Activated CD4-positive, alpha-beta T cell treated with anti-CD3 and anti-CD28 coated beads for 36 hours (primary cell): ENCODE data around the gene RPL7A. TPM values are rescaled to one million over a fixed set of nuclear protein-coding genes. Genes with fewer than 3 reads are reported as not detected.
"Not testable (repeated sequence)": the region's sequence is repeated elsewhere in the genome, so short reads cannot be mapped to it uniquely, and the experiment has no call there.

Experiments used
- ATAC-seq: fragments of 200-7000 bp; cut with Tn5 transposase; one replicate; pipeline ENCODE4 v1.10.0; 2021; ENCODE audit warnings: mild to moderate bottlenecking, moderate library complexity
- CTCF ChIA-PET: fragments of 350-600 bp; sonication (Branson Sonifier 250); formaldehyde crosslinking; loops from one replicate; lab custom pipeline; 2021; ENCODE audit warnings: antibody characterized with exemption; lab: Charles Lee
- POLR2A ChIA-PET: fragments of 350-600 bp; sonication (Branson Sonifier 250); formaldehyde crosslinking; loops from one replicate; lab custom pipeline; 2021; ENCODE audit warnings: antibody characterized with exemption, inconsistent platforms; lab: Charles Lee
- DNase-seq: peaks from one replicate; pipeline ENCODE4 v3.0.0-alpha.2; 2020
- H3K27ac Mint-ChIP-seq: one replicate; pipeline ENCODE4 v1.8.0; 2021; ENCODE audit warnings: mixed read lengths
- H3K27me3 Mint-ChIP-seq: one replicate; pipeline ENCODE4 v1.8.0; 2021; ENCODE audit warnings: mixed read lengths
- H3K36me3 Mint-ChIP-seq: one replicate; pipeline ENCODE4 v1.8.0; 2021; ENCODE audit warnings: low read depth, mixed read lengths
- H3K4me1 Mint-ChIP-seq: one replicate; pipeline ENCODE4 v1.8.0; 2021; ENCODE audit warnings: mixed read lengths
- H3K4me3 Mint-ChIP-seq: one replicate; pipeline ENCODE4 v1.8.0; 2021; ENCODE audit warnings: mild to moderate bottlenecking, moderate library complexity, mixed read lengths
- H3K9me3 Mint-ChIP-seq: one replicate; pipeline ENCODE4 v1.8.0; 2021; ENCODE audit warnings: low read depth, mixed read lengths
- intact Hi-C, 2 experiments: fragments of 100-400 bp; cut with DNase I in 1 of 2; cut with micrococcal nuclease in 1 of 2; formaldehyde crosslinking; loops; one replicate each; pipeline versions ENCODE4 v1.14.2 to v1.15.1; 2022 to 2024; cut with DNase I, micrococcal nuclease
- total RNA-seq, 2 experiments: library from RNA; stranded (reverse); gene quantifications; one replicate each; pipeline ENCODE4 v1.2.3, GENCODE V29; 2021

RPL7A gene
- total RNA-seq, 2 experiments from 2014 or later: 3,179 to 3,246 TPM

DNA sequence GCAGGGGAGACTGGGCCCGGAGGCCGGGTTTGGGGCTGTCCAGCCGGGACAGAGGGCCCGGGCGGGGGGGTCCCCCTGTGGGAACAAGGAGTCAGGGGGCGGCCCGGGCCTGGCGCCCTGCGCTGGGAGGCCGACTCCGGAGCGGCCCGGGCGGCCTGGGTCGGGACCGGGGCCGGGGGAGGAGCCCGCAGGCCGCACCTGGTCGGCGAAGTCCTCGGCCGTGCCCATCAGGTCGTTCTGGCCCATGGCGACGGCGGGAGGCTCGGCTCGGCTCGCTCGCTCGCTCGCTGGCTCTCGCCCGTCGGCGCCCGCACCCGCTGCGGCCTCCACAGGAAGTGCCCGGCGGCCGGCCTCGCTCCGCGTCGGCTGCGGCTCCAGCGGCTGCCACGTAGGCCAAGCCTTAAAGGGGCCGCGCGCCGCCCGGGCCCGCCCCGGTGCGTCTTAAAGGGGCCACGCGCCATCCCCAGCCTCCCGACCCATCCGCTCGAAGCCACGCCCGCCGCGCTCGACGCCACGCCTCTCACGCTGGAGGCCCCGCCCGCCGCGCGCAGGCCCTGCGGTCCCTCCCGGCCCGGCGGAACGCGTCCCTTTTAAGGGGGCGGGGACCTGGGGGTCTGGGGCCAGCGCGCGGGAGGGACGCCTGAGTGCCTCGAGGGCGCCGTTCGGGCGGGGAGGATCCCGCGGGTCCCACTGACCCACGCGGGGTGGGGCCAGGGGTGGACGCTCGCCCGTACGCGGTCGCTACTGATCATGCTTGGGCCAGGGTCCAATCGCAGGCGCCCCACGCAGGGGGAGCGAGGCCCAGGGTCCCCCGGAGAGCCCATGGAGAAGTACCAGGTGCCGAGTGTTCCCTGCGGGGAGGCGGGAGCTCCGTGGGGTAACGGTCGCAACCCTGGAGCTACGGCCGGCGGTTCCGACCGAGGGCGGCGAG, 28.0 kb downstream of the RPL7A start, which contains the start of the genes STKLD1 and SURF4:
STKLD1 (plus strand) TSS at position 643 of the 931 bp plus-strand sequence; CDS start at position 751, 108 bp downstream.
SURF4 (minus strand) TSS at position 337 of the 931 bp plus-strand sequence; CDS start at position 246, 91 bp downstream.
- H3K9me3 Mint-ChIP-seq: no peaks in the 10 kb centered on the region
- peak; percentile 70 for ATAC-seq
- H3K36me3 Mint-ChIP-seq: peaks cover 36% of the 10 kb centered on the region
- H3K27ac Mint-ChIP-seq: peak within 1 kb of the TSS; percentile 99
- peak; percentile 97 for DNase-seq
- H3K4me3 Mint-ChIP-seq: peak within 1 kb of the TSS; percentile 100
- CTCF ChIA-PET: interaction anchor here (1.1 to 2.3 kb wide), 5 partner anchors 27 to 46 kb away, joined by 4 to 10 read pairs (median 5); partner anchors contain the start of gene REXO4
- POLR2A ChIA-PET: interaction anchor here (0.8 to 9.9 kb wide), 3 partner anchors 24 to 39 kb away, joined by 3 to 287 read pairs (median 3); partner anchors contain the start of genes MED22, RPL7A, SURF1 and SURF2
- intact Hi-C loops: loop anchor here (1.0 to 10.0 kb wide), 16 partner anchors 20 to 1021 kb away; partner anchors contain the start of genes REXO4 (in 2 of the 2), AK8 (in 1 of the 2), BRD3 (in 1 of the 2) and BRD3OS (in 1 of the 2)
- no peaks in the 10 kb centered on the region for H3K27me3 Mint-ChIP-seq
- H3K4me1 Mint-ChIP-seq: peaks cover 35% of the 10 kb centered on the region

DNA sequence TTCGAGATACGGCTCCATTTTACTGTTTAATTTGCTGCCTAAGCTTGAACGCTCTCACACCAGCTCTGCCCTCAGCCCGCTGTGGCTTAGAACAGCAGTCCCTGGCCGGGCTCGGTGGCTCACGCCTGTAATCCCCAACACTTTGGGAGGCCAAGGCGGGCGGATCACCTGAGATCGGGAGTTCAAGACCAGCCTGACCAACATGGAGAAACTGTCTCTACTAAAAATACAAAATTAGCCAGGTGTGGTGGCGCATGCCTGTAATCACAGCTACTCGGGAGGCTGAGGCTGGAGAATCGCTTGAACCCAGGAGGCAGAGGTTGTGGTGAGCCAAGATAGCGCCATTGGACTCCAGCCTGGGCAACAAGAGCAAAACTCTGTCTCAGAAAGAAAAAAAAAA, 29.3 kb downstream of the RPL7A start:
- H3K27me3 Mint-ChIP-seq, H3K27ac Mint-ChIP-seq, ATAC-seq, H3K9me3 Mint-ChIP-seq, DNase-seq: not testable (repeated sequence)
- H3K36me3 Mint-ChIP-seq: peaks cover 24% of the 10 kb centered on the region
- H3K4me1 Mint-ChIP-seq: peaks cover 22% of the 10 kb centered on the region
- peak overlapping the region; percentile 30 for H3K4me3 Mint-ChIP-seq
- POLR2A ChIA-PET: interaction anchor here (0.7 to 1.4 kb wide), 4 partner anchors 30 to 896 kb away, joined by 3 read pairs; partner anchors contain the start of gene MED22
- intact Hi-C loops: loop anchor here in 1 of 2 experiments (2.0 to 10.0 kb wide), 5 partner anchors 354 to 1022 kb away; partner anchors contain the start of genes AK8, BRD3, SETX and SPACA9
- CTCF ChIA-PET: interaction anchor here (0.6 to 2.3 kb wide), 7 partner anchors 9 to 759 kb away, joined by 3 to 10 read pairs (median 4); partner anchors contain the start of genes SLC2A6 and WDR5

DNA sequence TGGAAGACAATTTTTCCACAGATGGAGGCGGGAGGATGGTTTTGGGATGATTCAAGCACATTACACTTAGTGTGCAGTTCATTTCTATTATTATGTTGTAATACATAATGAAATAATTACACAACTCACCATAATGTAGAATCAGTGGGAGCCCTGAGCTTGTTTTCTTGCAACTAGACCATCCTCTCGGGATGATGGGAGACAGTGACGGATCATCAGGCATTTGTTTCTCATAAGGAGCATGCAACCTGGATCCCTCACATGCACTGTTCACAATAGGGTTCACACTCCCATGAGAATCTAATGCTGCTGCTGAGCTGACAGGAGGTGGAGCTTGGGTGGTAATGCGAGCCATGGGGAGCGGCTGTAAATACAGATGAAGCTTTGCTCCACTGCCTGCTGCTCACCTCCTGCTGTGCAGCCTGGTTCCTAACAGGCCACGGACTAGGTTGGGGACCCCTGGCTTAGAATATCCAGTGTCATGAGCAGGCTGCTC, 29.8 kb downstream of the RPL7A start:
- Mint-ChIP-seq H3K27me3 (no peaks in the 10 kb centered on the region), H3K9me3 (no peaks in the 10 kb centered on the region), H3K27ac (no peak overlapping the region), H3K4me3 (no peak overlapping the region), H3K4me1 (peaks cover 17% of the 10 kb centered on the region), H3K36me3 (peaks cover 19% of the 10 kb centered on the region)
- CTCF ChIA-PET: interaction anchor here (0.6 to 2.3 kb wide), 6 partner anchors 9 to 101 kb away, joined by 3 to 10 read pairs (median 5); partner anchors contain the start of gene SLC2A6
- no peak for ATAC-seq
- DNase-seq: no peak
- intact Hi-C loops: loop anchor here in 1 of 2 experiments (2.0 to 10.0 kb wide), 5 partner anchors 355 to 1023 kb away; partner anchors contain the start of genes AK8, BRD3, SETX and SPACA9
- POLR2A ChIA-PET: no interaction called here

DNA sequence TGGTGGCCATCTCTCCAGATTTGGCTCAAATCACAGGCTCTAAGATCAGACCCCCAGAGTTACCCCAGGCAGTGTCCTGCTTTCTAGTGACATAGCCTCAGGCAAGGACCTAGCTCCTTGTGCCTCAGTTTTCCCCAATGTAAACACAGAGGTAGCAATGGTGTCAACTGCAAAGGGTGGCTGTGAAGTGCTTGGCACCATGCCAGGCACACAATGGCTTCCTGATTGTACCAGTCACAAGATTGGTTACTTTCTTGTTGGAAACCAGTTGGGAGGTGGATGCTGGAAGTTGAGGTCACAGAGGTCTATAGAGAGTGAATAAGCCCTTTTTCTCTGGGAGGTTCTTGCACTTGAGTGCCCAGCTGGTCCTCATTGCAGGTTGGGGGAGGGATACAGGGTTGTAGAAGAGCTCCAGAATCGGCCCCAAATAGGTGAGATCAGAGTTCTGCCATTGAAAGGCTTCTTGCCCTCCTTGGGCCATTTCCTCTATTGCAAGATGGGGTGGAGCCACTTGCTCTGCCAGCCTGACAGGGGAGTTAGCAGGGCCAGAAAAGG, 30.5 kb downstream of the RPL7A start:
- H3K27ac Mint-ChIP-seq: no peak overlapping the region
- POLR2A ChIA-PET: no interaction called here
- DNase-seq (no peak), ATAC-seq (no peak)
- intact Hi-C loops: loop anchor here in 1 of 2 experiments (10.0 kb wide), 3 partner anchors 504 to 1024 kb away; partner anchors contain the start of genes AK8, SETX, SPACA9 and VAV2
- H3K27me3 Mint-ChIP-seq: no peaks in the 10 kb centered on the region
- H3K36me3 Mint-ChIP-seq: peaks cover 13% of the 10 kb centered on the region
- H3K4me1 Mint-ChIP-seq: peaks cover 10% of the 10 kb centered on the region
- CTCF ChIA-PET: interaction anchor here (2.3 kb wide), 1 partner anchor 39 kb away, joined by 10 read pairs; no protein-coding TSS in a partner anchor
- H3K4me3 Mint-ChIP-seq: no peak overlapping the region
- H3K9me3 Mint-ChIP-seq: no peaks in the 10 kb centered on the region

DNA sequence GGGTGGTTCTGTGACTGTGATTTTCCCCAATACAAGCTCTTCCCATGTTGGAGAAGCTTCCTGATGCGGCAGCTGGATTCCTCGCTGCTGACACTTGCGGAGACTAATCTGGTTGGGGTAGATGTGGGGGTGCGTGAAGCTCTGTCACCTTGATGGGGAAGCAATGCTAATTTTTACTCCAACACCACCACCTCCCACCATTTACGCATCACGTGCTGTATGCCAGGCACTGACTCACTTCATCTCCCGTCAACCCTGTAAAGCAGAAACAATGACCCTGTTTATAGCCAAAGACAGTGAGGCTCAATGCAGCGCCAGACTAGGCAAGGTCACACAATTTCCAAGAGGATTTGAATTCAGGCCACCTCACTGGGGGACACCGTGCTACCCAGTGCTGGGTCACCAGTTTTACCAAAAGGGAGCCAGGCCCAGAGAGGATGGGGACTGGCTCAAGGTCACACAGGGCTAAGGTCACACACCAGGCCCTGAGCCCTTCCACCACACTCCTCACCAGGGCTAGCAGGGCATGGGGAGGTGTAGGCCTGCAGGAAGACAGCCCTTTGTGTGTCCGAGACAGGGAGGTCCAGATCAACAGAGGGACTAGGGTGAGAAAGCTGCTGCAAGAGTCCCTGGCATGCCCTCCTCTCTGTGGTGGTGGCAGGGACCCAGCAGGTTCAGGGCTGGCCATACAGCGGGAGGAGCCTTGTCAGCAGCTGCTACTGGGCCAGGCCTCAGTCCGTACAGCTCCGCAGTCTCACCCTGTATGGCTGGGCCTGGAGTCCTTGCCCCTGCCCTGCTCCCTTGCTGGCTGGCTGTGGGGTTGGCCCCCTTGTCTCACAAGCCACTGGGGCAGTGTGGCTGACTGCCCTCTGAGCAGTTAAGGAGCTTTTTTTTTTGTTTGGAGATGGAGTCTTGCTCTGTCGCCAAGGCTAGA, 31.4 kb downstream of the RPL7A start:
- H3K27ac Mint-ChIP-seq: no peak overlapping the region
- ChIA-PET POLR2A (no interaction called here), CTCF (interaction anchor here (0.6 kb wide), 1 partner anchor 110 kb away, joined by 4 read pairs; no protein-coding TSS in a partner anchor)
- no peak for ATAC-seq
- H3K36me3 Mint-ChIP-seq: peaks cover 7% of the 10 kb centered on the region
- no peak overlapping the region for H3K4me3 Mint-ChIP-seq
- no peaks in the 10 kb centered on the region for H3K9me3 Mint-ChIP-seq
- no peaks in the 10 kb centered on the region for H3K27me3 Mint-ChIP-seq
- no peak for DNase-seq
- intact Hi-C loops: loop anchor here in 1 of 2 experiments (10.0 kb wide), 3 partner anchors 505 to 1025 kb away; partner anchors contain the start of genes AK8, SETX, SPACA9 and VAV2
- H3K4me1 Mint-ChIP-seq: peaks cover 5% of the 10 kb centered on the region

DNA sequence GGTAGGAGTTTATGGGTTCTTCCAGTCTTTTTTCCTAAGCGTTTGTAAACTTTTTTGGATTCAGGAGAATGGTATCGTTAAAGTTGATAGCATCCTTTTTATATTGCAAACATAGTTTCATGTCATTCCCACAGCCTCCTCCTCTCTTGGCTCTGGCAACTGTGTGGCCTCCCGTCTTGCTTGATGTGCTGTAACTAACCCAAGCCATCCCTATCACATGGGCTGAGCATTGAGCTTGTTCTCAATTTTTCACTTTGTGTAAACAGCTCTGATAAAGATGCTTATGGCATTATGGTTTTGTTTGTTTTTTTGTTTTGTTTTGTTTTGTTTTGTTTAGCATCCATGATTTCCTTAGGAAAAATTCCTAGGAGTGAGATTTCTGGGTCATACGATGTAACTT, 32.7 kb downstream of the RPL7A start:
- Mint-ChIP-seq H3K27me3 (no peaks in the 10 kb centered on the region), H3K9me3 (no peaks in the 10 kb centered on the region), H3K4me3 (no peak overlapping the region), H3K36me3 (no peaks in the 10 kb centered on the region), H3K4me1 (peaks cover 2% of the 10 kb centered on the region), H3K27ac (no peak overlapping the region)
- ATAC-seq: no peak
- ChIA-PET CTCF (interaction anchor here (1.0 kb wide), 1 partner anchor 55 kb away, joined by 3 read pairs; no protein-coding TSS in a partner anchor), POLR2A (interaction anchor here (0.5 kb wide), 1 partner anchor 13 kb away, joined by 4 read pairs; no protein-coding TSS in a partner anchor)
- DNase-seq: no peak
- intact Hi-C loops: no loop called here

DNA sequence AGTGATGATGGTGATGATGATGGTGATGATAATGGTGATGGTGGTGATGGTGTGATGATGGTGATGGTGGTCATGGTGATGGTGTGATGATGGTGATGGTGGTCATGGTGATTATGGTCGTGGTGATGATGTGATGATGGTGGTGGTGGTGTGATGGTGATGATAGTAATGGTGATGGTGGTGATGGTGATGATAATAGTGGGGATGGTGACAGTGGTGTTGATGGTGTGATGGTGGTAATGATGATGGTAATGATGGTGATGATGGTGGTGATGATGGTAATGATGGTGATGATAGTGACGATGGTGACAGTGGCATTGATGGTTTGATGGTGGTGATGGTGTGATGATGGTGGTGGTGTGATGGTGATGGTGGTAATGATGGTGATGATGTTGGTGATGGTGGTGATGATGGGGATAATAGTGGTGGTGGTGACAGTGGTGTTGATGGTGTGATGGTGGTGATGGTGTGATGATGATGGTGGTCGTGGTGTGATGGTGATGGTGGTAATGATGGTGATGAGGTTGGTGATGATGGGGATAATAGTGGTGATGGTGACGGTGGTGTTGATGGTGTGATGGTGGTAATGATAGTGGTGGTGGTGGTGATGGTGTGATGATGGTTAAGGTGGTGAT, 34.6 kb downstream of the RPL7A start:
- ChIA-PET POLR2A (no interaction called here), CTCF (no interaction called here)
- H3K36me3 Mint-ChIP-seq: no peaks in the 10 kb centered on the region
- ATAC-seq (no peak), DNase-seq (no peak)
- intact Hi-C loops: no loop called here
- no peaks in the 10 kb centered on the region for H3K9me3 Mint-ChIP-seq
- no peak overlapping the region for H3K27ac Mint-ChIP-seq
- H3K4me3 Mint-ChIP-seq: no peak overlapping the region
- H3K4me1 Mint-ChIP-seq: no peaks in the 10 kb centered on the region
- H3K27me3 Mint-ChIP-seq: no peaks in the 10 kb centered on the region

DNA sequence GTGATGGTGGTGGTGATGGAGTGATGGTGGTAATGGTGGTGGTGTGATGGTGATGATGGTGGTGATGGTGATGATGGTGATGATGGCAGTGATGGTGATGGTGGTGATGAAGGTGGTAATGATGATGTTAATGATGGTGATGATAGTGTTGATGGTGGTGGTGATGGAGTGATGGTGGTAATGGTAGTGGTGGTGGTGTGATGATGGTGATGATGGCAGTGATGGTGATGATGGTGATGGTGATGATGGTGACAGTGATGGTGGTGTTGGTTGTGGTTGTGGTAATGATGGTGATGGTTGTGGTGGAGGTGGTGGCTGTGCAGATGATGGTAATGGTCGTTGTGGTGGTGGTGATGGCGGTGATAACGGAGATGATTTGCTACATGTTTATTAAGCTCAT, 35.4 kb downstream of the RPL7A start:
- DNase-seq (no peak), ATAC-seq (no peak)
- no peaks in the 10 kb centered on the region for H3K27me3 Mint-ChIP-seq
- no peaks in the 10 kb centered on the region for H3K4me1 Mint-ChIP-seq
- H3K9me3 Mint-ChIP-seq: no peaks in the 10 kb centered on the region
- no peak overlapping the region for H3K4me3 Mint-ChIP-seq
- no peaks in the 10 kb centered on the region for H3K36me3 Mint-ChIP-seq
- intact Hi-C loops: no loop called here
- POLR2A ChIA-PET: no interaction called here
- CTCF ChIA-PET: no interaction called here
- H3K27ac Mint-ChIP-seq: no peak overlapping the region

DNA sequence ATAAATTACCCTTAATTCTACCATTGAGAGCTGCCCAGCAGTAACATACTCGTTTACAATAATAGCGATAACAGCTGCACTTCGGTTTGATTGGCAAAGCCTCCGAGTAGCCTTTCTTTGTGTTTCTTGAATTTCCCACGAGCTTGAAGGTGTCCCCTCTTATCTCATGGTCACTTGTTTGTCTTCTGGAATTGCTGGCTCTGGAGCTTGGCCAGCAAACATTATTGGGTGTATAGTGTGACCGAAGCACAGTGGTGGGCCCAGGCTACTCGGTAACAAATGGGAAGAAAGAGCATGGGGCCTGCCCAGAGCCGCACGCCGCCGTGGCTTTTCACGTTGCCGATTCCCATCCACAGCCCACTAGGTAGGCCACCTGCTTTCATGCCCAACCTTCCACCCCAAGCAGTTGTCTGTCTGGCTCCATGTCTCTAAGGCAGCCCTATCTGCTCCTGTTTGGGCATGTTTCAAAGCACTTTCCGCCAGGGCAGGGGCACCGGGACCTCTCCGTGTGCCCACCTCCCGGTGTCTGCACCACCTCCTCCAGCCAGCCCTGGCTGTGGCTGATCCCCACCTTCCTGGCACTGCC, 36.8 kb downstream of the RPL7A start:
- Mint-ChIP-seq H3K27ac (no peak overlapping the region), H3K4me1 (no peaks in the 10 kb centered on the region), H3K4me3 (no peak overlapping the region), H3K9me3 (no peaks in the 10 kb centered on the region), H3K27me3 (peaks cover 2% of the 10 kb centered on the region), H3K36me3 (no peaks in the 10 kb centered on the region)
- DNase-seq: no peak
- ATAC-seq: no peak
- ChIA-PET CTCF (interaction anchor here (0.6 kb wide), 2 partner anchors 136 to 363 kb away, joined by 3 to 4 read pairs; no protein-coding TSS in a partner anchor), POLR2A (no interaction called here)
- intact Hi-C loops: no loop called here
